Esophagus (tissue), 2 donors: ENCODE data around the gene ARPC5L. TPM values are rescaled to one million over a fixed set of nuclear protein-coding genes. Genes with fewer than 3 reads are reported as not detected.

ENCODE experiments used
- H3K27ac ChIP-seq, 2 donors: one replicate each; pipeline ENCODE4 v1.5.1; 2013; ENCODE audit warnings: low read depth in 2 of 2, mild to moderate bottlenecking in 2 of 2, inconsistent platforms in 1 of 2, low read length in 1 of 2, moderate library complexity in 1 of 2
- H3K27me3 ChIP-seq, 2 donors: one replicate each; pipeline ENCODE4 v1.6.1; 2013; ENCODE audit warnings: low read length in 2 of 2, control low read depth in 1 of 2, mild to moderate bottlenecking in 1 of 2; ENCODE audit not compliant: insufficient read depth in 2 of 2, control insufficient read depth in 1 of 2
- H3K36me3 ChIP-seq, 2 donors: one replicate each; pipeline ENCODE4 v1.6.1; 2013; ENCODE audit warnings: low read length in 1 of 2; ENCODE audit not compliant: control insufficient read depth in 2 of 2, insufficient read depth in 2 of 2
- H3K4me1 ChIP-seq, 2 donors: one replicate each; pipeline ENCODE4 v1.6.1; 2013; ENCODE audit warnings: low read length in 1 of 2; ENCODE audit not compliant: control insufficient read depth in 2 of 2, insufficient read depth in 2 of 2
- H3K4me3 ChIP-seq, 2 donors: one replicate each; pipeline ENCODE4 v1.5.1; 2013; ENCODE audit warnings: low read length in 2 of 2, mild to moderate bottlenecking in 2 of 2, low read depth in 1 of 2, moderate library complexity in 1 of 2
- H3K9me3 ChIP-seq, 2 donors: one replicate each; pipeline ENCODE4 v1.6.1; 2013; ENCODE audit warnings: mild to moderate bottlenecking in 2 of 2, low read depth in 1 of 2, low read length in 1 of 2, moderate library complexity in 1 of 2; ENCODE audit not compliant: control insufficient read depth in 2 of 2, insufficient read depth in 1 of 2
- WGBS, 2 donors: extraction: QIAGEN DNeasy Blood & Tissue Kit; methylation state at CpG; one replicate each; pipeline ENCODE4 v1.1.7; 2013; 5-methylcytosine and 5-hydroxymethylcytosine counted together
- polyA plus RNA-seq, 2 donors: library from polyadenylated mRNA; stranded (reverse); fragments of 200-250 nt; gene quantifications; one replicate each; pipeline ENCODE4 v1.2.3, GENCODE V29; 2013
- donor health status: healthy with polysubstance abuse.
- donor health status: Bipolar disorder and iron deficiency.

The ARPC5L gene
- polyA plus RNA-seq, 2 donors: 30.2 to 64.4 TPM

GRCh38 chr9:124877021-124877782, 15.3 kb downstream of the ARPC5L start:
- Histone ChIP-seq H3K36me3 (peaks cover 31 to 58% of the 10 kb centered on the region in 2 donors), H3K27ac (no peak overlapping the region)
- WGBS, 2 donors: 78 to 84% methylated on average over 14 of the region's 14 CpGs

DNA sequence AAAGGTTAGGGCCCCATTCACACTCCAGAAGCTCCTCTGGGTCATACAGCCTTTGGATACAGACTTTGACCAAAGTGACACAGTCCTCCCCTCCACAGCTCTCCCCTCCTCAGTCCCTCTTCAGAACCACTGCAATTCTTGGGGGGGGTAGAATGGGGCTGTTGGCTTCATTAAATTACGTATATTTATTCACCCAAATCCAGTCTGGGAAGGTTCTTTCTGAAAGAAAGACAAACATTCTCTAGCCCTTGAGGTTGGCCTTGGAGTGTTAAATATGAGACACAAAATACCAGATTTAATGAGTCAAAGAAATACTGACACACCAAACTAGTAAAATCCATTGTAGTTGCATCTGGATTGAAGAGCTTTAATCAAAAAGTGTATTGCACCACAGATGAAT, 16.1 kb downstream of the ARPC5L start:
- WGBS, 2 donors: 74 to 89% methylated on average over 1 of the region's 1 CpG
- no peaks in the 10 kb centered on the region for H3K27me3 ChIP-seq
- no peak overlapping the region for H3K4me3 ChIP-seq

More at GRCh38 chr9:124877021-124877782, 15.3 kb downstream of the ARPC5L start:
- Histone ChIP-seq H3K4me3 (no peak overlapping the region), H3K4me1 (peaks cover 2 to 11% of the 10 kb centered on the region in 2 donors), H3K9me3 (no peaks in the 10 kb centered on the region), H3K27me3 (no peaks in the 10 kb centered on the region)

GRCh38 chr9:124878518-124878917, 16.6 kb downstream of the ARPC5L start:
- Histone ChIP-seq H3K4me1 (peaks cover 0 to 3% of the 10 kb centered on the region in 2 donors), H3K9me3 (no peaks in the 10 kb centered on the region), H3K36me3 (peaks cover 31 to 59% of the 10 kb centered on the region in 2 donors), H3K4me3 (no peak overlapping the region), H3K27ac (no peak overlapping the region), H3K27me3 (no peaks in the 10 kb centered on the region)
- WGBS, 2 donors: 87% methylated on average over 6 of the region's 6 CpGs

More for the DNA sequence above, 16.1 kb downstream of the ARPC5L start:
- no peaks in the 10 kb centered on the region for H3K9me3 ChIP-seq
- peaks cover 31 to 63% of the 10 kb centered on the region in 2 donors for H3K36me3 ChIP-seq
- H3K4me1 ChIP-seq: peaks cover 2 to 8% of the 10 kb centered on the region in 2 donors
- no peak overlapping the region for H3K27ac ChIP-seq

DNA sequence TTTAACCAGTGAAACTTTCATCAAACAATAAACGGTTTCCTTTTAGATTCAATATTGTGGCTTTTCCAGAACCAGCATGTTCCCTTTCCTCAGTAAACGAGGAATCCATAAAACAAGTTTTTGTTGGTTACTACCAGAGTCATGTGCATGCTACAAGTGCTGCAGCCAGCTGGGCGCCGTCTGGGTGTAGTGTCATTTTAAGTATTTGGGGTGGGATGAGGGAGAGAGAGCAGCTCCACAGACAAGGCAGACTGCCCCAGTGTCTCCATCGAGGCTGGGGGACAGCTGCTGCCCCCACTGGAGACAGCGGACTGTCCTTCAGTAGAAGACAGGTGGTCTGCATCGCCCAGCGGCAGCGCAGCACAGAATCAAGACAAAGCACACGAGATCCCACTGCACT, 17.3 kb downstream of the ARPC5L start:
- WGBS, 2 donors: 75% methylated on average over 10 of the region's 10 CpGs
- H3K36me3 ChIP-seq: peaks cover 31 to 53% of the 10 kb centered on the region in 2 donors

GRCh38 chr9:124880501-124880900, 18.6 kb downstream of the ARPC5L start:
- 66 to 68% methylated on average over 9 of the region's 9 CpGs for WGBS, 2 donors
- no peaks in the 10 kb centered on the region for H3K27me3 ChIP-seq
- H3K36me3 ChIP-seq: peaks cover 29 to 48% of the 10 kb centered on the region in 2 donors
- H3K27ac ChIP-seq: no peak overlapping the region
- no peaks in the 10 kb centered on the region for H3K9me3 ChIP-seq
- H3K4me3 ChIP-seq: no peak overlapping the region
- peaks cover 0 to 2% of the 10 kb centered on the region in 2 donors for H3K4me1 ChIP-seq

More for the DNA sequence above, 17.3 kb downstream of the ARPC5L start:
- H3K4me1 ChIP-seq: peaks cover 0 to 2% of the 10 kb centered on the region in 2 donors
- no peaks in the 10 kb centered on the region for H3K27me3 ChIP-seq
- H3K9me3 ChIP-seq: no peaks in the 10 kb centered on the region
- no peak overlapping the region for H3K27ac ChIP-seq
- no peak overlapping the region for H3K4me3 ChIP-seq

- peaks cover 0 to 2% of the 10 kb centered on the region in 2 donors for H3K4me1 ChIP-seq
- no peak overlapping the region for H3K4me3 ChIP-seq
- H3K36me3 ChIP-seq: peaks cover 31 to 49% of the 10 kb centered on the region in 2 donors
- WGBS, 2 donors: 90 to 94% methylated on average over 16 of the region's 16 CpGs
- no peaks in the 10 kb centered on the region for H3K9me3 ChIP-seq
- no peaks in the 10 kb centered on the region for H3K27me3 ChIP-seq
- H3K27ac ChIP-seq: no peak overlapping the region
These were observed 19.3 kb downstream of the ARPC5L start for GRCh38 chr9:124881138-124881743.

DNA sequence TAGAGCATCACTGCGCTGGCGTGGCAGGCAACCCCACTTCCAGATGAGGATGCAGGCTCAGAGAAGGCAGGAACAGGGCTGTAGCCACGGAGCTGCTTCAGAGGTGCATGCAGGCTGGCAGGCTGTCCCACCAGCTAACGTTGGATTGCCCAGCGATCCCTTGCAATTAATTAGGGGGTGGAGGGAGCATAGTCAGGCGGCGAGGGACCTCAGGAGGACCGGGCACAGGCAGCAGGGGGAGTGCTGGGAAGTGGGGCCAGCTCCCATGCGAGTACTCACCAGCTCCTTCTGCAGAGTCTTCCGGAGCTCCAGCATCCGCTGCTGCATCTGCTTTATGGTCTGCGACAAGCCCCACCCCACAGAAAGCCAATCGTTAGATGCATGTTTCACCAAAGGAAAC, 20.3 kb downstream of the ARPC5L start:
- Histone ChIP-seq H3K9me3 (no peaks in the 10 kb centered on the region), H3K4me1 (peaks cover 0 to 2% of the 10 kb centered on the region in 2 donors), H3K27ac (no peak overlapping the region), H3K27me3 (no peaks in the 10 kb centered on the region), H3K4me3 (no peak overlapping the region), H3K36me3 (peaks cover 26 to 52% of the 10 kb centered on the region in 2 donors)
- WGBS, 2 donors: 77 to 80% methylated on average over 13 of the region's 13 CpGs

GRCh38 chr9:124884376-124884775, 22.4 kb downstream of the ARPC5L start:
- Histone ChIP-seq H3K36me3 (peaks cover 19 to 62% of the 10 kb centered on the region in 2 donors), H3K27ac (no peak overlapping the region), H3K4me3 (no peak overlapping the region), H3K4me1 (peaks cover 0 to under 1% of the 10 kb centered on the region in 2 donors), H3K9me3 (peaks cover 0 to 3% of the 10 kb centered on the region in 2 donors), H3K27me3 (no peaks in the 10 kb centered on the region)
- 77 to 78% methylated on average over 4 of the region's 4 CpGs for WGBS, 2 donors

DNA sequence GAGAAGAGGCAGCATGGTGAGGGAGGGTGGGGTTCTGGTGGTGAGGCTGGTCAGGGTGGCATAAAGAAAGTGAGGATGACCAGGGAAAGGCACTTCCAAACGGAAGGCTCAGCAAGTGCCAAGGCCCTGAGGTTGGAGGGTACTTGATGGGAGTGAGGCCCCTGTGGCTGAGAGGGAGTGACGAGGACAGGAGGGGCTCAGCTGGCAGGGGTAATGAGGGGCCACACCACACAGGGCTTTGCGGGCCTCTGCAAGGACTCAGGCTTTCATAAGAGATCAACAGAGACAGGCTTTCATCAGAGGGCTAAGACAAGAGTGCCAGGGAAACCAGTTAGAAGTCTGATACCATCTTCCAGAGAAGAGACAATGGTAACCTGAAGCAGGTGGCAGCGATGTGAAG, 23.6 kb downstream of the ARPC5L start:
- Histone ChIP-seq H3K36me3 (peaks cover 18 to 63% of the 10 kb centered on the region in 2 donors), H3K4me3 (no peak overlapping the region), H3K4me1 (no peaks in the 10 kb centered on the region), H3K9me3 (peaks cover 0 to 3% of the 10 kb centered on the region in 2 donors), H3K27me3 (no peaks in the 10 kb centered on the region), H3K27ac (no peak overlapping the region)
- WGBS, 2 donors: 93 to 97% methylated on average over 4 of the region's 4 CpGs
